ENCODE data around the gene MTFR1L. TPM values are rescaled to one million over a fixed set of nuclear protein-coding genes. Genes with fewer than 3 reads are reported as not detected.

The MTFR1L gene
- polyA plus RNA-seq, 1 experiment, result 65.8 TPM

GRCh38 chr1:25810341-25811299 lies 9.1 kb upstream of the MTFR1L start:
- Histone ChIP-seq H3K9me3 (ENCODE audit: control insufficient read depth, insufficient read depth, low read length) (no peaks in the 10 kb centered on the region; the same call in 1 of the 2 replicates), H3K27me3 (ENCODE audit: control insufficient read depth, insufficient read depth, low read length) (no peaks in the 10 kb centered on the region), H3K27ac (ENCODE audit: low read depth, low read length) (no peak overlapping the region), H3K4me3 (ENCODE audit: low read depth, low read length) (no peak overlapping the region)
- CTCF ChIA-PET, result interaction anchor here (0.5 to 5.8 kb wide), 10 partner anchors 13 to 311 kb away, joined by 3 to 67 read pairs (median 3); no protein-coding TSS in a partner anchor
- POLR2A ChIA-PET, result no interaction called here
- peak; percentile 90 for TF ChIP-seq CTCF (IDR thresholded peaks at IDR 0.05; ENCODE audit: low read depth, low read length)
- DNase-seq (ENCODE audit: low read depth, low spot score), result no peak

- Histone ChIP-seq H3K27ac (ENCODE audit: low read depth, low read length) (no peak overlapping the region), H3K4me3 (ENCODE audit: low read depth, low read length) (no peak overlapping the region), H3K9me3 (ENCODE audit: control insufficient read depth, insufficient read depth, low read length) (no peaks in the 10 kb centered on the region; the same call in 1 of the 2 replicates), H3K27me3 (ENCODE audit: control insufficient read depth, insufficient read depth, low read length) (no peaks in the 10 kb centered on the region)
- DNase-seq (ENCODE audit: low read depth, low spot score), result no peak
- CTCF ChIA-PET, result interaction anchor here (0.6 to 5.8 kb wide), 4 partner anchors 9 to 292 kb away, joined by 3 to 67 read pairs (median 6); no protein-coding TSS in a partner anchor
- no peak for TF ChIP-seq CTCF (IDR thresholded peaks at IDR 0.05; ENCODE audit: low read depth, low read length)
- POLR2A ChIA-PET, result no interaction called here
Observed at GRCh38 chr1:25811384-25812082, 8.2 kb upstream of the MTFR1L start.

GRCh38 chr1:25813071-25813733 lies 6.6 kb upstream of the MTFR1L start:
- no peak overlapping the region for H3K4me3 ChIP-seq (ENCODE audit: low read depth, low read length)
- H3K9me3 ChIP-seq (ENCODE audit: control insufficient read depth, insufficient read depth, low read length), result no peaks in the 10 kb centered on the region; the same call in 1 of the 2 replicates
- TF ChIP-seq CTCF (IDR thresholded peaks at IDR 0.05; ENCODE audit: low read depth, low read length), result no peak
- no peak overlapping the region for H3K27ac ChIP-seq (ENCODE audit: low read depth, low read length)
- no peak for DNase-seq (ENCODE audit: low read depth, low spot score)
- no peaks in the 10 kb centered on the region for H3K27me3 ChIP-seq (ENCODE audit: control insufficient read depth, insufficient read depth, low read length)
- CTCF ChIA-PET, result interaction anchor here (1.0 kb wide), 1 partner anchor 204 kb away, joined by 4 read pairs; no protein-coding TSS in a partner anchor
- POLR2A ChIA-PET, result interaction anchor here (1.0 kb wide), 2 partner anchors 13 to 566 kb away, joined by 9 read pairs; partner anchors contain the start of gene RSRP1

- Histone ChIP-seq H3K9me3 (ENCODE audit: control insufficient read depth, insufficient read depth, low read length) (no peaks in the 10 kb centered on the region; the same call in 1 of the 2 replicates), H3K27ac (ENCODE audit: low read depth, low read length) (no peak overlapping the region), H3K4me3 (ENCODE audit: low read depth, low read length) (no peak overlapping the region), H3K27me3 (ENCODE audit: control insufficient read depth, insufficient read depth, low read length) (no peaks in the 10 kb centered on the region)
- ChIA-PET CTCF (no interaction called here), POLR2A (no interaction called here)
- TF ChIP-seq CTCF (IDR thresholded peaks at IDR 0.05; ENCODE audit: low read depth, low read length), result no peak
- DNase-seq (ENCODE audit: low read depth, low spot score), result no peak
Observed at GRCh38 chr1:25813734-25814471, 5.9 kb upstream of the MTFR1L start.

Data from AG04450 (cell line).